ENCODE results near the gene GPAM.
"Not testable (repeated sequence)": the region's sequence is repeated elsewhere in the genome, so short reads cannot be mapped to it uniquely, and the experiment has no call there.

The GPAM gene

GRCh38 chr10:112229096-112229495 is 45.5 kb upstream of the GPAM start:
- in situ Hi-C loops (cut with HindIII; ENCODE audit: low sequenced_read_pairs) = no loop called here
- TF ChIP-seq CTCF (IDR thresholded peaks at IDR 0.05; ENCODE audit: low read depth, low read length, missing control alignments) = no peak
- no peak for DNase-seq (ENCODE audit: low read depth)
- H3K4me3 ChIP-seq (ENCODE audit: low read depth, low read length) = no peak overlapping the region

- in situ Hi-C loops (cut with HindIII; ENCODE audit: low sequenced_read_pairs); H3K4me3 ChIP-seq (ENCODE audit: low read depth, low read length); DNase-seq (ENCODE audit: low read depth): not testable (repeated sequence)
Measured at GRCh38 chr10:112228366-112229088, 45.0 kb upstream of the GPAM start.

GRCh38 chr10:112227331-112227987 is 43.9 kb upstream of the GPAM start:
- H3K4me3 ChIP-seq (ENCODE audit: low read depth, low read length) = no peak overlapping the region
- no peak for TF ChIP-seq CTCF (IDR thresholded peaks at IDR 0.05; ENCODE audit: low read depth, low read length, missing control alignments)
- DNase-seq (ENCODE audit: low read depth) = peak; percentile 8
- in situ Hi-C loops (cut with HindIII; ENCODE audit: low sequenced_read_pairs) = no loop called here

- no peak for DNase-seq (ENCODE audit: low read depth)
- no peak for TF ChIP-seq CTCF (IDR thresholded peaks at IDR 0.05; ENCODE audit: low read depth, low read length, missing control alignments)
- in situ Hi-C loops (cut with HindIII; ENCODE audit: low sequenced_read_pairs) = no loop called here
- no peak overlapping the region for H3K4me3 ChIP-seq (ENCODE audit: low read depth, low read length)
Measured at GRCh38 chr10:112226439-112227248, 43.1 kb upstream of the GPAM start.

- in situ Hi-C loops (cut with HindIII; ENCODE audit: low sequenced_read_pairs) = no loop called here
- H3K4me3 ChIP-seq (ENCODE audit: low read depth, low read length) = no peak overlapping the region
- DNase-seq (ENCODE audit: low read depth) = no peak
- no peak for TF ChIP-seq CTCF (IDR thresholded peaks at IDR 0.05; ENCODE audit: low read depth, low read length, missing control alignments)
Measured at GRCh38 chr10:112225771-112226438, 42.3 kb upstream of the GPAM start.

- no peak for TF ChIP-seq CTCF (IDR thresholded peaks at IDR 0.05; ENCODE audit: low read depth, low read length, missing control alignments)
- in situ Hi-C loops (cut with HindIII; ENCODE audit: low sequenced_read_pairs) = no loop called here
- DNase-seq (ENCODE audit: low read depth) = no peak
- no peak overlapping the region for H3K4me3 ChIP-seq (ENCODE audit: low read depth, low read length)
Measured at GRCh38 chr10:112224933-112225529, 41.5 kb upstream of the GPAM start.

Measured in astrocyte of the cerebellum (primary cell).